Spleen (tissue), 11 donors: Measurements from ENCODE around the gene SLC2A10. TPM values are rescaled to one million over a fixed set of nuclear protein-coding genes. Genes with fewer than 3 reads are reported as not detected.

ENCODE experiments used
- DNase-seq: peaks from one replicate; pipeline ENCODE4 v3.0.0-alpha.2; 2020
- H3K27ac ChIP-seq, 8 donors: fragments of 200-600 bp; sonication (generic) in 7 of 8; 1 replicate in 4 of 8; 2 replicates in 4 of 8; pipeline versions ENCODE4 v1.5.0 to v1.8.0; 2016 to 2021; ENCODE audit warnings: inconsistent platforms in 4 of 8, mild to moderate bottlenecking in 4 of 8, moderate library complexity in 1 of 8
- H3K27me3 ChIP-seq, 7 donors: fragments of 200-600 bp; sonication (generic) in 6 of 7; replicated peaks in 1 of 7; 1 replicate in 4 of 7; 2 replicates in 3 of 7; pipeline versions ENCODE4 v1.5.0 to v1.8.0; 2016 to 2021; ENCODE audit warnings: inconsistent platforms in 3 of 7, mild to moderate bottlenecking in 1 of 7
- H3K36me3 ChIP-seq, 6 donors: fragments of 200-600 bp; sonication (generic) in 5 of 6; 1 replicate in 4 of 6; 2 replicates in 2 of 6; pipeline versions ENCODE4 v1.5.0 to v1.8.0; 2016 to 2021; ENCODE audit warnings: inconsistent platforms in 2 of 6
- H3K4me1 ChIP-seq, 6 donors: fragments of 200-600 bp; sonication (generic) in 5 of 6; 1 replicate in 3 of 6; 2 replicates in 3 of 6; pipeline versions ENCODE4 v1.5.0 to v1.8.0; 2016 to 2021; ENCODE audit warnings: inconsistent platforms in 3 of 6
- H3K4me3 ChIP-seq, 8 donors: fragments of 200-600 bp; sonication (generic) in 7 of 8; 1 replicate in 4 of 8; 2 replicates in 4 of 8; pipeline versions ENCODE4 v1.5.0 to v1.8.0; 2016 to 2021; ENCODE audit warnings: inconsistent platforms in 4 of 8, mild to moderate bottlenecking in 4 of 8, moderate library complexity in 2 of 8
- H3K9me3 ChIP-seq, 8 donors: fragments of 200-600 bp; sonication (generic) in 7 of 8; 1 replicate in 4 of 8; 2 replicates in 4 of 8; pipeline versions ENCODE4 v1.5.0 to v1.8.0; 2016 to 2021; ENCODE audit warnings: inconsistent platforms in 4 of 8
- CTCF ChIP-seq, 11 experiments: fragments of 200-600 bp in 7 of 11; fragments of 450-650 bp in 4 of 11; sonication (generic) in 4 of 11; IDR thresholded peaks in 8 of 11; conservative IDR thresholded peaks in 3 of 11; 1 replicate in 7 of 11; 2 replicates in 4 of 11; pipeline versions ENCODE4 v1.4.0 to v1.8.0; 2016 to 2021; ENCODE audit warnings: antibody characterized with exemption in 11 of 11, inconsistent platforms in 4 of 11, mild to moderate bottlenecking in 1 of 11
- POLR2A ChIP-seq, 3 donors: fragments of 450-650 bp; IDR thresholded peaks; one replicate each; pipeline ENCODE4 v1.5.1; 2017; ENCODE audit warnings: antibody characterized with exemption in 3 of 3, mild to moderate bottlenecking in 1 of 3
- POLR2AphosphoS5 ChIP-seq, 3 donors: sonication (generic); formaldehyde crosslinking; IDR thresholded peaks; one replicate each; pipeline ENCODE4 v1.5.1; 2017; ENCODE audit warnings: antibody characterized with exemption in 3 of 3
- WGBS, 5 donors: extraction: QIAGEN DNeasy Blood & Tissue Kit in 3 of 5; methylation state at CpG; one replicate each; pipeline versions ENCODE4 v1.1.5 to v1.1.7; 2013 to 2018; 5-methylcytosine and 5-hydroxymethylcytosine counted together
- intact Hi-C: fragments of 100-400 bp; cut with DNase I; formaldehyde crosslinking; loops from one replicate; pipeline ENCODE4 v1.15.0; 2023; ENCODE audit warnings: low total_unique reads
- polyA plus RNA-seq, 3 donors: library from polyadenylated mRNA; stranded (reverse); fragments of 200-250 nt; gene quantifications; one replicate each; pipeline ENCODE4 v1.2.1, GENCODE V29; 2013
- total RNA-seq, 7 donors: library from RNA; depleted of rRNA in 3 of 7; stranded (reverse); fragments of >200 nt in 3 of 7; fragmentation: NEBNext Ultra II Directional in 4 of 7; extraction: Animal tissue kit (Norgen Biotek cat#: 25700) in 4 of 7; gene quantifications; one replicate each; pipeline versions ENCODE4 v1.1.0 to v1.2.1, GENCODE V29; 2016 to 2021
- donor health status: healthy with polysubstance abuse.
- donor health status: DM: no; HTN: no; CAD: no; lungs with moderate emphysema.
- donor health status: DM: no; HTN: no; CAD: no.
- donor health status: Bipolar disorder and iron deficiency.
- donor health status: healthy.
- donor health status: DM: no; HTN: no; CAD: no.
- donor health status: DM: yes; HTN: yes; CAD: no.

The SLC2A10 gene
- total and polyA plus RNA-seq, 10 donors, result 1.9 to 7.3 (median 2.9) TPM

GRCh38 chr20:46702447-46703203, 6.8 kb upstream of the SLC2A10 start:
- H3K4me3 ChIP-seq, result no peak overlapping the region
- H3K9me3 ChIP-seq, result peaks cover 0 to 17% (median 12%) of the 10 kb centered on the region in 8 donors
- H3K27me3 ChIP-seq, result peaks cover 0 to 32% (median 0%) of the 10 kb centered on the region in 7 donors
- no peaks in the 10 kb centered on the region for H3K4me1 ChIP-seq
- no peak for TF ChIP-seq CTCF (IDR thresholded peaks at IDR 0.05 in 8 of 11, conservative IDR thresholded peaks at IDR 0.05 in 3 of 11)
- no peak for TF ChIP-seq POLR2A (IDR thresholded peaks at IDR 0.05)
- TF ChIP-seq POLR2AphosphoS5 (IDR thresholded peaks at IDR 0.05), result no peak
- DNase-seq, result no peak
- no peaks in the 10 kb centered on the region for H3K36me3 ChIP-seq
- intact Hi-C loops, result no loop called here
- 91 to 95% (median 94%) methylated on average over 8 of the region's 8 CpGs for WGBS, 5 donors
- H3K27ac ChIP-seq, result no peak overlapping the region

GRCh38 chr20:46703435-46703834, 6.0 kb upstream of the SLC2A10 start:
- Histone ChIP-seq H3K36me3 (no peaks in the 10 kb centered on the region), H3K27me3 (peaks cover 0 to 34% (median 0%) of the 10 kb centered on the region in 7 donors), H3K9me3 (peaks cover 0 to 17% (median 12%) of the 10 kb centered on the region in 8 donors), H3K4me1 (no peaks in the 10 kb centered on the region), H3K27ac (no peak overlapping the region), H3K4me3 (no peak overlapping the region)
- no peak for TF ChIP-seq POLR2AphosphoS5 (IDR thresholded peaks at IDR 0.05)
- no peak for TF ChIP-seq CTCF (IDR thresholded peaks at IDR 0.05 in 8 of 11, conservative IDR thresholded peaks at IDR 0.05 in 3 of 11)
- TF ChIP-seq POLR2A (IDR thresholded peaks at IDR 0.05), result no peak
- DNase-seq, result no peak
- WGBS, 5 donors, result 79 to 87% (median 82%) methylated on average over 3 of the region's 3 CpGs
- intact Hi-C loops, result no loop called here

- 70 to 80% (median 75%) methylated on average over 7 of the region's 7 CpGs for WGBS, 5 donors
- no peak for TF ChIP-seq POLR2A (IDR thresholded peaks at IDR 0.05)
- H3K4me1 ChIP-seq, result peaks cover 0 to 9% (median 6%) of the 10 kb centered on the region in 6 donors
Observed at GRCh38 chr20:46704714-46705377, 4.6 kb upstream of the SLC2A10 start.

GRCh38 chr20:46705378-46705729, 4.1 kb upstream of the SLC2A10 start:
- Histone ChIP-seq H3K4me1 (peaks cover 0 to 14% (median 11%) of the 10 kb centered on the region in 6 donors), H3K27ac (no peak overlapping the region), H3K9me3 (peaks cover 0 to 13% (median 11%) of the 10 kb centered on the region in 8 donors), H3K36me3 (no peaks in the 10 kb centered on the region), H3K4me3 (no peak overlapping the region), H3K27me3 (peaks cover 0 to 43% (median 12%) of the 10 kb centered on the region in 7 donors)
- intact Hi-C loops, result no loop called here
- 73 to 84% (median 78%) methylated on average over 4 of the region's 4 CpGs for WGBS, 5 donors
- no peak for DNase-seq
- TF ChIP-seq POLR2AphosphoS5 (IDR thresholded peaks at IDR 0.05) (no peak), CTCF (IDR thresholded peaks at IDR 0.05 in 8 of 11, conservative IDR thresholded peaks at IDR 0.05 in 3 of 11) (no peak), POLR2A (IDR thresholded peaks at IDR 0.05) (no peak)

More at GRCh38 chr20:46704714-46705377, 4.6 kb upstream of the SLC2A10 start:
- Histone ChIP-seq H3K9me3 (peaks cover 0 to 13% (median 11%) of the 10 kb centered on the region in 8 donors), H3K36me3 (no peaks in the 10 kb centered on the region), H3K27ac (no peak overlapping the region), H3K27me3 (peaks cover 0 to 43% (median 7%) of the 10 kb centered on the region in 7 donors), H3K4me3 (no peak overlapping the region)
- intact Hi-C loops, result no loop called here
- no peak for DNase-seq
